CD4-positive, alpha-beta T cell treated with Interleukin-4 for 4 hours (primary cell): ENCODE results near the gene P2RX6.
"Not testable (repeated sequence)": the region's sequence is repeated elsewhere in the genome, so short reads cannot be mapped to it uniquely, and the experiment has no call there.

ENCODE experiments used
- DNase-seq: peaks from one replicate; pipeline ENCODE4 v3.0.0-alpha.2; 2020

Gene P2RX6

DNA sequence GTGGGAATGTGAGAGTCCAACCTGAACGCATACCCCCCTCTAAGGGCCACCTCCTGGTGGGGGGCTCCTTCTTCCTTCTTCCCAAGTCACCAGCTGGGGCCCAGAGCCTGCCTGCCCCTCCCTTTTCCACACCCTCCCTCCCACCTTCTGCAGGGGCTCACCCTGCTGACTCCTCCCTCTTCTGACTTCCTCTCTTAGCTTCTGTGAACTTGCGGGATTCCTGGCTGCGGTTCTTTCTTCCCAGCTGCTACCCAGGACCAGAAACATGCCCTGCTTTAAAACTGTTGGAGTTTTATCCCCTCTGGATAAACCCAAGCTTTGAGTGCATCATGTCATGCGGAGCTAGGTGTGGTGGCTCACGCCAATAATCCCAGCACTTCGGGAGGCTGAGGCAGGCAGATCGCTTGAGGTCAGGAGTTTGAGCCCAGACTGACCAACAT is 40.9 kb downstream of the P2RX6 start:
- DNase-seq = no peak

- DNase-seq = not testable (repeated sequence)
These were observed 45.4 kb downstream of the P2RX6 start for GRCh38 chr22:21060363-21060762.

- DNase-seq = not testable (repeated sequence)
These were observed 46.8 kb downstream of the P2RX6 start for GRCh38 chr22:21061660-21062321.

DNA sequence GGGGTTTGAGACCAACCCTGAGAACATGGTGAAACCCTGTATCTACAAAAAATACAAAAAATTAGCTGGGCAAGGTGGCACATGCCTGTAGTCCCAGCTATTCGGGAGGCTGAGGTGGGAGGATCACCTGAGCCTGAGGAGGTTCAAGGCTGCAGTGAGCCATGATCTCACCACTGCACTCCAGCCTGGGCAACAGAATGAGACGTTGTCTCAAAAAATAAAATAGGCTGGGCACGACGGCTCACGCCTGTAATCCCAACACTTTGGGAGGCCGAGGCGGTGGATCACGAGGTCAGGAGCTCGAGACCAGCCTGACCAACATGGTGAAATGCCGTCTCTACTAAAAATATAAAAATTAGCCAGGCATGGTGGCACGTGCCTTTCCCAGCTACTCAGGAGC is 49.5 kb downstream of the P2RX6 start:
- not testable (repeated sequence) for DNase-seq

GRCh38 chr22:21064917-21065864 is 50.2 kb downstream of the P2RX6 start:
- DNase-seq = no peak

GRCh38 chr22:21067075-21067900 is 52.3 kb downstream of the P2RX6 start:
- no peak for DNase-seq

- DNase-seq = no peak
These were observed 53.1 kb downstream of the P2RX6 start for GRCh38 chr22:21067901-21068680.

GRCh38 chr22:21068681-21069276 is 53.8 kb downstream of the P2RX6 start:
- DNase-seq = no peak

GRCh38 chr22:21069375-21069774 is 54.4 kb downstream of the P2RX6 start:
- DNase-seq = no peak

GRCh38 chr22:21070690-21071615 is 56.0 kb downstream of the P2RX6 start:
- no peak for DNase-seq

DNA sequence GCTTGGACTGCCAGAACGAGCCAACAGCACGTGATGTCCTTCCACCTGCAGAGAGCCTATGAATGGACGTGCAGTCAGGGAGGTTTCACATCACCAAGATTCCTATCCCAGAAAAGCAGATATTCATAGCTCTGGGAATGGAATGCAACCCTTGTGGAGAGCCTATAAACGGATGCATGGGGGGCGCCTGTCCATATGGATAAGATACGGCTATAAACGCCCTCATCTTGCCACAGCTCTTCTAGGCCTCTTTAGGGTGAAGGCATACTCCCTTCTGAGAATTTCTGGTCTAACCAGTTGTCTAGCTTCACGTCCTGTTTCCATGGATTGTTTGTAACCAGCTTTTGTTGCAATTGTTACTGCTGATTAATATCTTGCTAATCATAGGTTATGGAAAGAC is 56.8 kb downstream of the P2RX6 start:
- not testable (repeated sequence) for DNase-seq

GRCh38 chr22:21073023-21073422 is 58.1 kb downstream of the P2RX6 start:
- DNase-seq = no peak

GRCh38 chr22:21073482-21073881 is 58.5 kb downstream of the P2RX6 start:
- DNase-seq = no peak

- DNase-seq = no peak
These were observed 59.2 kb downstream of the P2RX6 start for GRCh38 chr22:21074102-21074715.

- no peak for DNase-seq
These were observed 60.7 kb downstream of the P2RX6 start for GRCh38 chr22:21075516-21076138.

- DNase-seq = no peak
These were observed 62.1 kb downstream of the P2RX6 start for GRCh38 chr22:21076912-21077625.
